ENCODE data around the gene GLB1L. TPM values are rescaled to one million over a fixed set of nuclear protein-coding genes. Genes with fewer than 3 reads are reported as not detected.

Gene GLB1L
- total RNA-seq, 1 donor from 2014 or later = 13.5 TPM

- peak; percentile 95 for DNase-seq (ENCODE audit: low spot score)
These were observed 8.7 kb upstream of the GLB1L start, which contains the start of gene TUBA4A for GRCh38 chr2:219253753-219254589. Gene TUBA4A (minus strand): TSS chr2:219253918. CDS start chr2:219253858, 60 bp downstream.

- no peak for DNase-seq (ENCODE audit: low spot score)
These were observed 7.9 kb upstream of the GLB1L start, which contains the start of gene TUBA4B for GRCh38 chr2:219252900-219253752. Gene TUBA4B (plus strand): TSS chr2:219253243. CDS start chr2:219253408, 165 bp downstream.

GRCh38 chr2:219252570-219252899 is 7.3 kb upstream of the GLB1L start:
- DNase-seq (ENCODE audit: low spot score) = no peak

GRCh38 chr2:219252084-219252483 is 6.8 kb upstream of the GLB1L start:
- DNase-seq (ENCODE audit: low spot score) = no peak

GRCh38 chr2:219251656-219252055 is 6.4 kb upstream of the GLB1L start:
- DNase-seq (ENCODE audit: low spot score) = no peak

GRCh38 chr2:219250049-219250781 is 5.0 kb upstream of the GLB1L start:
- DNase-seq (ENCODE audit: low spot score) = no peak

GRCh38 chr2:219249203-219249980 is 4.1 kb upstream of the GLB1L start:
- no peak for DNase-seq (ENCODE audit: low spot score)

GRCh38 chr2:219248845-219249202 is 3.6 kb upstream of the GLB1L start:
- no peak for DNase-seq (ENCODE audit: low spot score)

- DNase-seq (ENCODE audit: low spot score) = no peak
These were observed 2.7 kb upstream of the GLB1L start for GRCh38 chr2:219247678-219248642.

- DNase-seq (ENCODE audit: low spot score) = no peak
These were observed 1.3 kb upstream of the GLB1L start for GRCh38 chr2:219246559-219246958.

GRCh38 chr2:219245899-219246230 is 621 bp upstream of the GLB1L start:
- no peak for DNase-seq (ENCODE audit: low spot score)

- no peak for DNase-seq (ENCODE audit: low spot score)
These were observed 476 bp downstream of the GLB1L start for GRCh38 chr2:219244789-219245147.

- DNase-seq (ENCODE audit: low spot score) = no peak
These were observed 1.9 kb downstream of the GLB1L start for GRCh38 chr2:219243291-219243761.

GRCh38 chr2:219234331-219234730 is 10.9 kb downstream of the GLB1L start:
- DNase-seq (ENCODE audit: low spot score) = no peak

GRCh38 chr2:219230059-219230540 is 15.1 kb downstream of the GLB1L start:
- DNase-seq (ENCODE audit: low spot score) = no peak

GRCh38 chr2:219229305-219230058 is 15.8 kb downstream of the GLB1L start, which contains the start of the genes ANKZF1 and ATG9A:
Gene ANKZF1 (plus strand): TSS chr2:219229806. CDS start chr2:219230258, 452 bp downstream.
Gene ATG9A (minus strand): TSS chr2:219229636. CDS start chr2:219228024, 1,612 bp downstream.
- DNase-seq (ENCODE audit: low spot score) = peak; percentile 98

- DNase-seq (ENCODE audit: low spot score) = no peak
These were observed 16.3 kb downstream of the GLB1L start for GRCh38 chr2:219228911-219229304.
